Nephron progenitor cell (in vitro differentiated cells): ENCODE data around the gene ALG14.

Experiments
- DNase-seq: peaks from one replicate; pipeline ENCODE4 v3.0.0; 2021
- H3K27ac Mint-ChIP-seq: 2 replicates; pipeline ENCODE4 v1.8.0; 2021; ENCODE audit warnings: mild to moderate bottlenecking, moderate library complexity, mixed read lengths
- H3K27me3 Mint-ChIP-seq: 2 replicates; pipeline ENCODE4 v1.8.0; 2021; ENCODE audit warnings: mild to moderate bottlenecking, low read depth, mixed read lengths; ENCODE audit not compliant: poor library complexity
- H3K36me3 Mint-ChIP-seq: 2 replicates; pipeline ENCODE4 v1.8.0; 2021; ENCODE audit warnings: low read depth, mixed read lengths
- H3K4me1 Mint-ChIP-seq: 2 replicates; pipeline ENCODE4 v1.8.0; 2021; ENCODE audit warnings: mixed read lengths
- H3K4me3 Mint-ChIP-seq: 2 replicates; pipeline ENCODE4 v1.8.0; 2021; ENCODE audit warnings: mild to moderate bottlenecking, moderate library complexity, mixed read lengths
- H3K9me3 Mint-ChIP-seq: 2 replicates; pipeline ENCODE4 v1.8.0; 2021; ENCODE audit warnings: mild to moderate bottlenecking, moderate library complexity, mixed read lengths
- TF ChIP-seq, protein P1 (sequence below): fragments of 200-600 bp; sonication (generic); IDR thresholded peaks from 2 replicates; pipeline ENCODE4 v1.5.0; 2021; ENCODE audit warnings: antibody characterized with exemption

Gene ALG14

GRCh38 chr1:94951509-94952208 is 121.1 kb downstream of the ALG14 start:
- Mint-ChIP-seq H3K9me3 (peaks cover 7% of the 10 kb centered on the region), H3K27me3 (peaks cover 6% of the 10 kb centered on the region)

DNA sequence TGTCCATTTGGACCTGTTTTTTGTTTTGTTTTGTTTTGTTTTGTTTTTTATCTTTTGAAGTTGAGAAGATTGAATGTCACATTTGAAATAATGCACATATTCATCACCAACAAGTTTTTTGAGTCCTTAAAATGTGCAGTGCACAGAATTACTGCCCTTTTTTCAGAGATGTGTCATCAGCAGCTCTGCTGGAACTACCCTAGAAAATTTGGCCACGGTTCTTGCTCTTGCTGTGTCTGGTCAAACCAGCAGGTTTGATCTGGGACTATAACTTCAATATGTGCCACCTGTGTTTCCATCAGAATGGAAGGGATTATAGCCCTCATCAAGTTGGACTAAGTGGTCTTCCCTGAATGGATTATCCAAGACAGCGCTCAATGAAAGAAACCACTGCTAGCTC is 121.7 kb downstream of the ALG14 start:
- H3K4me1 Mint-ChIP-seq, result peaks cover 34% of the 10 kb centered on the region
- no peak overlapping the region for H3K4me3 Mint-ChIP-seq
- TF ChIP-seq, protein P1, sequence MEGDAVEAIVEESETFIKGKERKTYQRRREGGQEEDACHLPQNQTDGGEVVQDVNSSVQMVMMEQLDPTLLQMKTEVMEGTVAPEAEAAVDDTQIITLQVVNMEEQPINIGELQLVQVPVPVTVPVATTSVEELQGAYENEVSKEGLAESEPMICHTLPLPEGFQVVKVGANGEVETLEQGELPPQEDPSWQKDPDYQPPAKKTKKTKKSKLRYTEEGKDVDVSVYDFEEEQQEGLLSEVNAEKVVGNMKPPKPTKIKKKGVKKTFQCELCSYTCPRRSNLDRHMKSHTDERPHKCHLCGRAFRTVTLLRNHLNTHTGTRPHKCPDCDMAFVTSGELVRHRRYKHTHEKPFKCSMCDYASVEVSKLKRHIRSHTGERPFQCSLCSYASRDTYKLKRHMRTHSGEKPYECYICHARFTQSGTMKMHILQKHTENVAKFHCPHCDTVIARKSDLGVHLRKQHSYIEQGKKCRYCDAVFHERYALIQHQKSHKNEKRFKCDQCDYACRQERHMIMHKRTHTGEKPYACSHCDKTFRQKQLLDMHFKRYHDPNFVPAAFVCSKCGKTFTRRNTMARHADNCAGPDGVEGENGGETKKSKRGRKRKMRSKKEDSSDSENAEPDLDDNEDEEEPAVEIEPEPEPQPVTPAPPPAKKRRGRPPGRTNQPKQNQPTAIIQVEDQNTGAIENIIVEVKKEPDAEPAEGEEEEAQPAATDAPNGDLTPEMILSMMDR, result no peak
- peaks cover 5% of the 10 kb centered on the region for H3K27me3 Mint-ChIP-seq
- H3K9me3 Mint-ChIP-seq, result peaks cover 7% of the 10 kb centered on the region
- no peak for DNase-seq
- H3K36me3 Mint-ChIP-seq, result peaks cover 14% of the 10 kb centered on the region
- no peak overlapping the region for H3K27ac Mint-ChIP-seq

More at GRCh38 chr1:94951509-94952208, 121.1 kb downstream of the ALG14 start:
- Mint-ChIP-seq H3K27ac (no peak overlapping the region), H3K4me3 (no peak overlapping the region), H3K4me1 (peaks cover 35% of the 10 kb centered on the region), H3K36me3 (peaks cover 14% of the 10 kb centered on the region)
- DNase-seq, result no peak
- TF ChIP-seq, protein P1, result no peak

- peaks cover 7% of the 10 kb centered on the region for H3K9me3 Mint-ChIP-seq
- peaks cover 25% of the 10 kb centered on the region for H3K4me1 Mint-ChIP-seq
- peaks cover under 1% of the 10 kb centered on the region for H3K27me3 Mint-ChIP-seq
- TF ChIP-seq, protein P1, result no peak
- H3K4me3 Mint-ChIP-seq, result no peak overlapping the region
- DNase-seq, result no peak
- no peak overlapping the region for H3K27ac Mint-ChIP-seq
- H3K36me3 Mint-ChIP-seq, result peaks cover 14% of the 10 kb centered on the region
These were observed 122.8 kb downstream of the ALG14 start for GRCh38 chr1:94949681-94950661.

DNA sequence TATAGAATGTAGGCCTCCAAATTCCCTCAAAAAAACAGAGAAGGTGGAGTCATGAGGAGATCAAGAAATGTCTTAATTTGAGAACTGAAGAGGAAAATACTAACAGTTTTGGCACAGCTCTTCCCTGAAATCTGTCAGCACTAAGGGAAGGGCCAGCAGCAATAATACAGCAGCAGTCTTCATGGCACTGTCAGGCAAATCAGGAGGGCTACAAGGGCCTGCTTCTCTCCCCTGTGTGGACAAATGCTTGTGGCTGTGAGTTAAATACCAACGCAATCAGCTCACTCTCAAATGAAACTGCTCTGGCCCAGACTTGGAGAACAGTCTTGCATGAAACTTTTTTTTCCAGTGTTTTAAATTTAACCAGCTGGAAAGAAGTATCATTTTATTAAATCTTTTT is 125.3 kb downstream of the ALG14 start:
- H3K27me3 Mint-ChIP-seq, result peaks cover 3% of the 10 kb centered on the region
- no peak for DNase-seq
- TF ChIP-seq, protein P1, result no peak
- H3K9me3 Mint-ChIP-seq, result peaks cover 3% of the 10 kb centered on the region
- H3K4me1 Mint-ChIP-seq, result peaks cover 10% of the 10 kb centered on the region
- no peak overlapping the region for H3K4me3 Mint-ChIP-seq
- H3K27ac Mint-ChIP-seq, result no peak overlapping the region
- peaks cover 14% of the 10 kb centered on the region for H3K36me3 Mint-ChIP-seq

GRCh38 chr1:94946886-94947285 is 125.9 kb downstream of the ALG14 start:
- TF ChIP-seq, protein P1, result no peak
- Mint-ChIP-seq H3K4me3 (no peak overlapping the region), H3K4me1 (peaks cover 10% of the 10 kb centered on the region), H3K27ac (no peak overlapping the region), H3K9me3 (peaks cover 3% of the 10 kb centered on the region), H3K36me3 (peaks cover 14% of the 10 kb centered on the region), H3K27me3 (peaks cover 3% of the 10 kb centered on the region)
- no peak for DNase-seq
